Measurements from ENCODE around the gene COPS6.

DNA sequence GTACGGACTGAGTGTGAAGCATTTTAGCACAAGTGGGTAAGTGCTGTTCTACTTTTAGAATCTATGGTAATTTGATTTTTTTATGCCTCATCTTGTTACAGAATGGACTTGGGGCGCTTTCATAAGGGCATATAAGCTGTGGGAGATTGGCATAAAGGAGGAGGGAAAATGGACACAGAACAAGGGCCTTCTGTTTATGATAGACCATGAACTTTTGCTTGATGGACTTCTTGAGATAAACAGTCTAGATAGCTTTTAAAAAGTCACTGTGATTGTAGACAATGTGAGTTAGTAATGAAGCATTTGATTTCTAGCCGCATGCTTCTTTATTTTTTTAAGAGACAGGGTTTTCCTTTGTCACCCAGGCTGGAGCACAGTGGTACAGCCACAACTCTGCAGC lies 37.2 kb upstream of the COPS6 start:
- TF ChIP-seq EZH2 (IDR thresholded peaks at IDR 0.05; ENCODE audit: borderline replicate concordance, insufficient read depth, low read depth, low read length, poor library complexity, severe bottlenecking), result no peak
- TF ChIP-seq, protein P1, sequence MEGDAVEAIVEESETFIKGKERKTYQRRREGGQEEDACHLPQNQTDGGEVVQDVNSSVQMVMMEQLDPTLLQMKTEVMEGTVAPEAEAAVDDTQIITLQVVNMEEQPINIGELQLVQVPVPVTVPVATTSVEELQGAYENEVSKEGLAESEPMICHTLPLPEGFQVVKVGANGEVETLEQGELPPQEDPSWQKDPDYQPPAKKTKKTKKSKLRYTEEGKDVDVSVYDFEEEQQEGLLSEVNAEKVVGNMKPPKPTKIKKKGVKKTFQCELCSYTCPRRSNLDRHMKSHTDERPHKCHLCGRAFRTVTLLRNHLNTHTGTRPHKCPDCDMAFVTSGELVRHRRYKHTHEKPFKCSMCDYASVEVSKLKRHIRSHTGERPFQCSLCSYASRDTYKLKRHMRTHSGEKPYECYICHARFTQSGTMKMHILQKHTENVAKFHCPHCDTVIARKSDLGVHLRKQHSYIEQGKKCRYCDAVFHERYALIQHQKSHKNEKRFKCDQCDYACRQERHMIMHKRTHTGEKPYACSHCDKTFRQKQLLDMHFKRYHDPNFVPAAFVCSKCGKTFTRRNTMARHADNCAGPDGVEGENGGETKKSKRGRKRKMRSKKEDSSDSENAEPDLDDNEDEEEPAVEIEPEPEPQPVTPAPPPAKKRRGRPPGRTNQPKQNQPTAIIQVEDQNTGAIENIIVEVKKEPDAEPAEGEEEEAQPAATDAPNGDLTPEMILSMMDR (IDR thresholded peaks at IDR 0.05), result no peak
